ENCODE measurements around the gene DGKG. TPM values are rescaled to one million over a fixed set of nuclear protein-coding genes. Genes with fewer than 3 reads are reported as not detected.

DGKG gene
- total and polyA plus RNA-seq, 2 of the 8 experiments (the other 6 are each of a cell fraction or from before 2014, with no cell fraction given), result 0.30 to 0.48 TPM

GRCh38 chr3:186327912-186328487 lies 34.0 kb downstream of the DGKG start:
- Histone ChIP-seq H3K18ac (ENCODE audit: extremely low read depth, low read length) (no peak overlapping the region), H2AFZ (ENCODE audit: low read length) (no peak overlapping the region)
- no peak for TF ChIP-seq MAFK (IDR thresholded peaks at IDR 0.05; ENCODE audit: low read depth, low read length)
- no peak for TF ChIP-seq ATF3 (IDR thresholded peaks at IDR 0.05; ENCODE audit: insufficient read depth, low read depth, low read length)
- TF ChIP-seq FOSL1 (IDR thresholded peaks at IDR 0.05; ENCODE audit: insufficient read depth, low read depth, low read length), result no peak
- TF ChIP-seq BRCA1 (IDR thresholded peaks at IDR 0.05; ENCODE audit: low read depth, low read length), result no peak
- TF ChIP-seq SIRT6 (IDR thresholded peaks at IDR 0.05; ENCODE audit: low read length), result no peak
- no peak for TF ChIP-seq CTBP2 (IDR thresholded peaks at IDR 0.05; ENCODE audit: borderline replicate concordance, insufficient read depth, insufficient read length, low read length)
- TF ChIP-seq NANOG (IDR thresholded peaks at IDR 0.05; ENCODE audit: insufficient read depth, low read depth, low read length, poor library complexity, severe bottlenecking), result no peak
- TF ChIP-seq TEAD4 (IDR thresholded peaks at IDR 0.05; ENCODE audit: low read depth, low read length), result no peak
- no peak for TF ChIP-seq CBX8 (IDR thresholded peaks at IDR 0.05; ENCODE audit: borderline replicate concordance, low read depth, low read length)
- TF ChIP-seq POU5F1 (IDR thresholded peaks at IDR 0.05; ENCODE audit: low read depth, low read length), result no peak
- no peak for TF ChIP-seq SIN3A (conservative IDR thresholded peaks at IDR 0.05 in 1 of 2, IDR thresholded peaks at IDR 0.05 in 1 of 2; ENCODE audit: low read depth in 1 of 2, low read length in 2 of 2)
- TF ChIP-seq PHF8 (conservative IDR thresholded peaks at IDR 0.05; ENCODE audit: low read depth, low read length), result no peak
- no peak for TF ChIP-seq TCF12 (IDR thresholded peaks at IDR 0.05; ENCODE audit: low read depth, low read length)

More at GRCh38 chr3:186327912-186328487, 34.0 kb downstream of the DGKG start:
- FAIRE-seq, result no peak
- no peaks in the 10 kb centered on the region for H3K23me2 ChIP-seq (ENCODE audit: low read depth, low read length)
- no peak for DNase-seq (ENCODE audit: low read depth in 1 of 2, low spot score in 2 of 2)
- H3K36me3 ChIP-seq (ENCODE audit: control insufficient read depth in 2 of 4, insufficient read depth in 4 of 4, low read length in 3 of 4), result no peaks in the 10 kb centered on the region
- H3K4me1 ChIP-seq (replicated peaks in 1 of 4; ENCODE audit: control insufficient read depth in 3 of 4, insufficient read depth in 4 of 4, low read length in 3 of 4), result no peaks in the 10 kb centered on the region
- no peak overlapping the region for H4K8ac ChIP-seq (ENCODE audit: extremely low read depth, insufficient read depth, low read length)
- ChIA-PET POLR2A (ENCODE audit: partially characterized antibody) (no interaction called here), CTCF (ENCODE audit: partially characterized antibody) (interaction anchor here (1.0 to 2.0 kb wide), 6 partner anchors 47 to 212 kb away, joined by 3 to 9 read pairs (median 4); no protein-coding TSS in a partner anchor)
- no peak overlapping the region for H3K27ac ChIP-seq (ENCODE audit: low read depth, low read length)
- no peak overlapping the region for H3K4me2 ChIP-seq (ENCODE audit: insufficient read depth in 1 of 2, low read depth in 2 of 2, low read length in 2 of 2)
- H2AK5ac ChIP-seq (ENCODE audit: low read depth, low read length), result no peak overlapping the region
- no peaks in the 10 kb centered on the region for H3K79me2 ChIP-seq (ENCODE audit: control insufficient read depth in 1 of 2, insufficient read depth in 2 of 2, low read length in 2 of 2)
- no peak overlapping the region for H4K5ac ChIP-seq (ENCODE audit: insufficient read length, low read depth, low read length)
- H3K79me1 ChIP-seq (ENCODE audit: low read depth, low read length), result no peaks in the 10 kb centered on the region
- H3K23ac ChIP-seq (ENCODE audit: insufficient read length), result no peak overlapping the region
- no peak overlapping the region for H3K4ac ChIP-seq (replicated peaks; ENCODE audit: insufficient read length, low read depth, low read length)
- 84% methylated on average over 2 of the region's 2 CpGs; no CpG with 5 or more reads in 1 of the 2 experiments for WGBS, 2 experiments (ENCODE audit: extremely low coverage in 1 of 2, insufficient coverage in 1 of 2, insufficient read length in 1 of 2, insufficient replicate concordance in 2 of 2, low coverage in 1 of 2, low lambda C conversion rate in 2 of 2, missing lambda C conversion rate in 1 of 2)
- H2BK12ac ChIP-seq (ENCODE audit: low read depth, low read length), result no peak overlapping the region
- no peaks in the 10 kb centered on the region for H3K9me3 ChIP-seq (ENCODE audit: insufficient read depth in 2 of 2, low read depth in 1 of 2, low read length in 1 of 2)
- H3K27me3 ChIP-seq (replicated peaks in 1 of 4; ENCODE audit: control insufficient read depth in 3 of 4, extremely low read depth in 1 of 4, insufficient read depth in 3 of 4, low read length in 3 of 4), result no peaks in the 10 kb centered on the region
- H3K9ac ChIP-seq (replicated peaks in 1 of 4; ENCODE audit: extremely low read depth in 1 of 4, low read depth in 3 of 4, low read length in 3 of 4), result no peak overlapping the region
- no peak overlapping the region for H3K14ac ChIP-seq (ENCODE audit: insufficient read length)
- no peaks in the 10 kb centered on the region for H4K20me1 ChIP-seq (replicated peaks in 1 of 2; ENCODE audit: control insufficient read depth in 1 of 2, insufficient read depth in 2 of 2, low read length in 2 of 2)
- H3K56ac ChIP-seq (replicated peaks; ENCODE audit: insufficient read length, low read depth, low read length), result no peak overlapping the region
- H3K4me3 ChIP-seq (ENCODE audit: extremely low read depth in 1 of 4, insufficient read depth in 2 of 4, low read depth in 3 of 4, low read length in 4 of 4), result no peak overlapping the region
- no peak overlapping the region for H4K91ac ChIP-seq (replicated peaks; ENCODE audit: insufficient read length, low read length)
- no peak overlapping the region for H2BK20ac ChIP-seq (ENCODE audit: low read length)
- no peak overlapping the region for H2BK5ac ChIP-seq (ENCODE audit: low read depth, low read length)
- H2BK120ac ChIP-seq (replicated peaks; ENCODE audit: low read depth, low read length), result no peak overlapping the region
- no peak overlapping the region for H2BK15ac ChIP-seq (ENCODE audit: low read length)
